Measurements from ENCODE around the gene SLC17A9.

- peak; percentile 80 for TF ChIP-seq POLR2A (IDR thresholded peaks at IDR 0.05; ENCODE audit: low read depth, low read length)
- TF ChIP-seq PBX3 (IDR thresholded peaks at IDR 0.05; ENCODE audit: insufficient replicate concordance, low read depth, low read length): peak; percentile 10
- no peak for TF ChIP-seq NFIC (IDR thresholded peaks at IDR 0.05; ENCODE audit: low read depth, low read length)
- no peak for TF ChIP-seq RELA (IDR thresholded peaks at IDR 0.05; ENCODE audit: borderline replicate concordance, partially characterized antibody)
- no peak for TF ChIP-seq HDAC2 (IDR thresholded peaks at IDR 0.05)
- TF ChIP-seq TCF12 (IDR thresholded peaks at IDR 0.05; ENCODE audit: low read depth, low read length): peak; percentile 5; the same call in 1 of the 2 replicates
These were observed 26.0 kb upstream of the SLC17A9 start, which contains the start of gene DIDO1 for GRCh38 chr20:62926229-62927127.
